Measurements from ENCODE around the gene RNF11.
"Not testable (repeated sequence)": the region's sequence is repeated elsewhere in the genome, so short reads cannot be mapped to it uniquely, and the experiment has no call there.

Gene RNF11

DNA sequence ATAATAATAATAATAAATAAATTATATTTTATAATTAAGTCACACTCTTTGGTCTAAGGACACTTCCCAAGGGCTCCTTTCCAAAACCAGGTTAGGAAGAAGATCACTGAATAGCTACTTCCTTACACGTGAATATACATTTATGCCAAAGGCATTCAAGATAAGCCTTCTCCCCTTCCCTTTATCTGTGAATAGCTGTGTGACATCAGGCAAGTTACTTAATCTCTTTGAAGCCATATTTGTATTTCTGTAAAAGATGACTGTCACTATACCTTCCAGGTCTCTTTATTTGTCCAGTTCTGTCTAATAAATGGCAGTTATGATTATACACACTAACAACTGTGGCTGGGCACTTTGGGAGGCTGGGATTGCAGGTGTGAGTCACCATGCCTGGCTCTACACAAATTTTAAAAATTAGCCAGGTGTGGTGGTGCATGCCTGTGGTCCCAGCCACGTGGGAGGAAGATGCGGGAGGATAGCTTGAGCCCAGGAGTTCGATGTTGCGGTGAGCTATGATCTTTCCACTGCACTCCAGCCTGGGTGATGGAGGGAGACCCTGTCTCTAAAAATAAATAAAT is 5.5 kb upstream of the RNF11 start:
- peak; percentile 49 for DNase-seq

DNA sequence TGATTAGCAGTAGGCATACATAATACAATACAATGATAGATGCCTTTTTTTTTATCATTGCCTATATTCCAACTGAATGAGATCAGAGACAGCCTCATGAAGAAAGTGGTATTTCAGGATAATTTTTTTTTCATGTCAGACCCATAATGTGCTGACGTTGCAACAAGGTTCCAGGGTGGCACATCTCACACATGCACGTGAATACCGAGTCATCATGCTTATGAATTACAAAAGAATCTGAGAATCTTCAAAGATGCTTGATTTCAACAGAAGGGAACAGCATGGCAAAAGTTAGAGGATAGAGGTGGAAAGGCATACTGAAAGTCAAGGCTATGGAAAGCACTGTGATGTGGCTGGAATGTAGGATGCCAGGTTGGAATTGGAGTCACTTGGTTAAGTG is 5.0 kb upstream of the RNF11 start:
- DNase-seq, result peak; percentile 66

DNA sequence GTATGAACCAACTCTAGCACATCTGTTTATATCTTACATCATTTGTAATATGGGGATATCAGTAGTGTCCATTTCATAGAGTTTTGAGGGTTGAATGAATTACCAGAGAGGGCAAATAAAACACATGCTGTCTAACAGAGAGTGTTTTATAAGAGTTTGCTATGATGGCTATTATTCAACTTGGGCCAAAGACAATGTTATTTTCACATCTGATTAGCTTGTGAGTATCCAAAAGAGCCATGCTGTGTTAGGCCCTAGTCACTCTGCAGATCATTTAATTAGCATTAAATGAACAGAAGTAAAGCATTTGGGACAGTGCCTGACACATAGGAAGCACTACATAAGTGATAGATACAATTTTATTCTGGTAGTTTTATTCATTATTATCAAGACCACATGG is 4.2 kb upstream of the RNF11 start:
- DNase-seq, result no peak

DNA sequence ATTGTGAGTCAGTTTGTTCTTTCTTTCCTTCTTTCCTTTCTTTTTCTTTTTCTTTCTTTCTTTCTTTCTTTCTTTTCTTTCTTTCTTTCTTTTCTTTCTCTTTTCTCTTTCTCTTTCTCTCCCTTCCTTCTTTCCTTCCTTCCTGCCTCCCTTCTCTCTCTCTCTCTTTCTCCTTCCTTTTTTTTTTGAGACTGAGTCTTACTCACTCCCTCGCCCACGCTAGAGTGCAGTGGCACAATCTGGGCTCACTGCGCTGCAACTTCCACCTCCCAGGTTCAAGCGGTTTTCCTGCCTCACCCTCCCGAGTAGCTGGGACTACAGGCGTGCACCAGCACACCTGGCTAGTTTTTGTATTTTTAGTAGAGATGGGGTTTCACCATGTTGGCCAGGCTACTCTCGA is 1.8 kb upstream of the RNF11 start:
- DNase-seq, result not testable (repeated sequence)

DNA sequence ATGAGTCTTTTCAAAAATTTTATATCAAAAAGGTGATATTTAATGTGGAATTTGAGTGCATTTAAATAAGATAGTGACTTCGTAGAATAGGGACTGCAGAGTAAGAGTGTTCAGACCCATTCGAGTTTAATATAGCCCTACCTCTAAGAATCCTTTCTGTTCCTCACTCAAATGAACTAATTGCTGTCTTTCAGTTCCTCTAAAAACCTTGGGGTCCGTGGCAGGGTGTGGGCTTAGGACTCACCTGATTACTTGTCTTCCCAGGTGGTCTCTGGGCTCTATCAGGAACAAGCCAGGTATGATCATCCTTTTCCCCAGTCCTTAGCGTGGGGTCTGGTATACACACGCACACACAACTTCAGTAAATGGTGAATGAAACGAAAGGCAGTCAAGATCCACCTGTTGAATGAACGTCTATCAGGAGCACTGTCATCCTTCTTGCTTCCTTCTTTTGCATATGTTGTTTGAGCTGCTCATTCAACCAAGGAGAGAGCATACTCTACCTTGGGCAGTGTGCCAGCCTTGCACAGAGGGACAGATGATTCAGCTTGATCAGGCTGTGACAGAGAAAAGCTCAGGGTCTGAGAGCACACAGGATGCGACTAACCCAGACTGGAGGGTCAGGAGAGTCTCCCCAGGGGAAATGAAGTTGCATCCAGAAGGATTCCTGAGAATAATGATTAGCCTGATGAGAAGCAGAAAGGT is 1.2 kb upstream of the RNF11 start:
- peak; percentile 42 for DNase-seq

DNA sequence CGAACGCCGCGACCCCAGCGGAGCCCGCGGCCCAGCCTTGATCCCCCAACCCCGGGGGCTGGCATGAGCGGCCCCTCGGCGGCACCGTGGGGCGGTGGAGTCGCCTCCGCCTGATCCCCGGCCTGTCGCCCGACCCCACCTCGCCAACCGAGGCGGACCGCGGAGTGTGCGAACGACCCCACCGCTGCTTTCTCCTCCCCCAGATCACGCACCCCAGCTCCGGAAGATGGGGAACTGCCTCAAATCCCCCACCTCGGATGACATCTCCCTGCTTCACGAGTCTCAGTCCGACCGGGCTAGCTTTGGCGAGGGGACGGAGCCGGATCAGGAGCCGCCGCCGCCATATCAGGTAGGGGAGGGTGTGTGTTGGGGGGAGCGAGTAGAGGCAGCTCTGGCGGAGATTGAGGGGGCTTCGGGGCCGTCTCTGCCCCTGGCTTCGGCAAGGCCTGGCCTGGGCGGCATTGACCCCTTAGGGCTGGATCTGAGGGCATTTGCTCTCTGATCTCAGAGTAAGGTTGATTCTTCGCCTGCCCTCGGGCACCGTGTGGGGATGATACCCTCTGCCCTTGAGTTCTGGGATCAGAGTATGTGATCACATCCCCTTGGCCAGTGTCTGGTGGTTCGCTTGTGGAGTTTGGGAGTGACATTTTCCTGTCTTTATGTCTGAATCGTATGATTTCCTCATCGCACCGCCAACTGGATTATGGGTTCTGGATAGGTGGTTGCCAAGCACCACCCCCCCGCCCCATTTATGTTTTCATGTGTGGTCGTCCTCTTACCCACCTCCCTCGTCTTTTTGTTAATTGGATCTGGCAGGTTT is 668 bp downstream of the RNF11 start:
- no peak for DNase-seq

DNA sequence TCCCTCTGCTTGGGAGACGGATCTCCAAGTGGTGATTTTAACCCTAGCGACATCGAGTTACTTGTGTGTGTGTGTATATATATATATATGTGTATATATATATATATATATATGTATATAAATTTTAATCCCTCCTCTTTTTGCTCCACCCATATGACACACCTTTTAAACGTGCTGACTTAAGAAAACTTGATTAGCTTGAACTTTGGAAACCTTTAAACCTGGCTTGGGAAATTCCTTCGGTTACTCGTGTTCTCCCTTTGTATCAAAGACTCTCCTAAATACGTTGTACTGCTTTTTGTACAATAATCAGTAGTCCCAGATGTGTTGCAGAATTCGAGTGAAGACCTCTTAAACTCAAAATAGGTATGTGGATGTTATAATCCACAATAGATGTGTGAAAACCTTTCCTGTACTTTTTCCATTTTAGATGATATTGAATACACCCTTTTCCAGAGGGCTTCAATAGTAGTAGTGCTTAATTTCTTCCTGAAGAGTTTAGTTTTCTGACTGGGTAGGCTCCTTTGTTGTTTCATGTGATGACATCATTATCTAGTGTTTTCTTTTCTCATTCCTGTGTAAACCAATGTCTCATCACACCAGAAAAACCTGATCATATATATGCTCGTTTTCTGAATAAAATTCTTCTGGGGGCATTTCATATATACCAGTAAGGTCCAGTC is 1.4 kb downstream of the RNF11 start:
- DNase-seq, result no peak

DNA sequence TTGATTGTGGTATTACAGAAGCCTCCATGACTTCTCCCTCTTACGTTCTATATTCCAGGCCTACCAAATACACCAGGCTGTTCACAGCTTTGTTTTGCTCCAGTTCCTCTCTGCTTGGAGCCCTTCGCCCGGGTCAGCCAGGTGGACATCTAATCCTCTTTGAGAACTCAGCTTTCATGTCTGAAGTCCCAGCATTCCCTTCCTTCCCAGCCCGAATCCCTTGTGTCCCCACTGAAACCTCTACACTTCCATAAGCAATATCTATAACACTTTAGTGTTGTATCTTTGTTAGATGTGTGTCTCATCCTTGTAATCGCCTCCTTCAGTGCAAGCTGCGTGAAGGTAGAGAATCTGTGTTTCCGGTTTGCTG is 1.9 kb downstream of the RNF11 start:
- no peak for DNase-seq

DNA sequence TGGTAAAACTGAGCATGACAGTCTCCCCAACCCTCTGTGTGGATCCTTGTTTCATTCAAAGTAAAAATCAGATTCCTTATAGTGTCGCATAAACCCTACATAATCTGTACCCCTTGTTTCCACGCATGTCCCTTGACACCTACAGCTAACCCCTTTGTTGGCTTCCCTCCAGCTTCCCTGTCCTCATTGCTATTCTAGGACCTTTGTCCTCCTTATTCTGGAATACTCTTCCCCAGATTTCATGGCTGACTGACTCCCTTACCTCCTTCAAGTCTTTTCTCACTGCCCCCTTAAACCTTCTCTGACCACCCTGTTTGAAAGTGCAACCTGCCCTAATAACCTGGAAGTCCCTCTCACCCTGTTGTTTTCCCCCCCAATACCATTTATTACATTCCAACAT is 4.0 kb downstream of the RNF11 start:
- no peak for DNase-seq

DNA sequence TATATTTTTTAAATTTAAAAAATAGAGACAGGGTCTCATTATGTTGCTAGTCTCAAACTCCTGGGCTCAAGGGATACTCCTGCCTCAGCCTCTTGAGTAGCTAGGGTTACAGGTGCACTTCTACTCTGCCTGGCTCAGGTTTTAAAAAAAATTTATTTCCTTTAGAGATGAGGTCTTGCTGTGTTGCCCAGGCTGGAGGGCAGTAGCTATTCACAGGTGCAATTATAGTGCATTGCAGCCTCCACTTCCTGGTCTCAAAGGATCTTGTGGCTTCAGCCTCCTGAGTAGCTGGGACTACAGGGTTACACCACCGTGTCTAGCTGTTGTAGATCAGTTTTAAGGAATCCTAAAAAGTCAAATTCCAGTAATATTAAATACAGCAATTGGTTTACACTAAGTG is 5.0 kb downstream of the RNF11 start:
- DNase-seq, result no peak

DNA sequence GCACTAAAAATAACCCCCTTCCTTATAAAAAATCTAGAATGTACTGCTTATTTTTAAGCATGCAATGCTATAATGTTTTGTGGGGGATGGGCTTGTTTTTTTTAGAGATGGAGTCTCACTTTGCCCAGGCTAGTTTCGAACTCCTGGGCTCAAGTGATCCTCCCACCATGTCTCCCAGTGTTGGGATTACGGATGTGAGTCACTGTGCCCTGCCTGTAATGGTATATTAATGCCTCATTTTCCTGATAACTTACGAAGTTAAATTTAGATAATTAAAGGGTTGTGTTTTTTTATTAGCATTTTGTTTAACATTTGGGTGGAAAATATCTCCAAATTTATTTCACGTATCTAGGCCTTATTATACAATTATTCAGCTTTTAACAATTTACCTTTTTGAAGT is 6.5 kb downstream of the RNF11 start:
- DNase-seq, result peak; percentile 50

DNA sequence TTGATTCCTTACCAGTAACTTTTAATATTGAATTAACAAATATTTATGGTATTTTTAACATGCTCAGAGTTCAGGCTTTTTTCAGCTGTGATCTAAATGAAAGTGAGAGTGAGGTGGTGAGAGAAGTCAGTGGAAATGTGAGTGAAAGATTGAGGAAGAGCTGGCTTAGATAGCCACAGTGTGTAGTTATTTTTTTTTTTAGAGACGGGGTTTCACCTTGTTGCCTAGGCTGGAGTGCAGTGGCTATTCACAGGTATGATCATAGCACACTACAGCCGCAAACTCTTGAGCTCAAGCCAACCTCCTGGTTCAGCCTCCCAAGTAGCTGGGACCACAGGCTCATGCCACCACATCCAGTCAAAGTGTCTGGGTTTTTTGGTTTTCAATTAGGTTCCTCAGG is 10.9 kb downstream of the RNF11 start:
- no peak for DNase-seq

DNA sequence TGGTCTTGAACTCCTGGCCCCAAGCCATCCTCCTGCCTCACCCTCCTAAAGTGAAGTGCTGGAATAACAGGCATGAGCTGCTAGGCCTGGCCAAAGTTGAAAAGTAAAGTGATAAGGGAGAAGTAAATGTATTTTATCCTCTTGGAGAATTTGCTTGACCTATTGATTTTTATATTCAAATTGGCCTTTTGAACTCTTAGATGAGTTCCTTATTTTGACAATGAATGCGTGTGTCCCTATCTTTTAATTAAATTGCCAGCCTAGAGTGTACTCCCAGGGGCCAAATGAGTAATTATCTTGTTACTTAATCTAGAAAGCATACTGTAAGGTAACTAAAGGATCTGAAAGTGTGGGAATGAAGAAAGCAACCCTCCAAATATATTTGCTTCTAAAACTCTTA is 11.4 kb downstream of the RNF11 start:
- no peak for DNase-seq

DNA sequence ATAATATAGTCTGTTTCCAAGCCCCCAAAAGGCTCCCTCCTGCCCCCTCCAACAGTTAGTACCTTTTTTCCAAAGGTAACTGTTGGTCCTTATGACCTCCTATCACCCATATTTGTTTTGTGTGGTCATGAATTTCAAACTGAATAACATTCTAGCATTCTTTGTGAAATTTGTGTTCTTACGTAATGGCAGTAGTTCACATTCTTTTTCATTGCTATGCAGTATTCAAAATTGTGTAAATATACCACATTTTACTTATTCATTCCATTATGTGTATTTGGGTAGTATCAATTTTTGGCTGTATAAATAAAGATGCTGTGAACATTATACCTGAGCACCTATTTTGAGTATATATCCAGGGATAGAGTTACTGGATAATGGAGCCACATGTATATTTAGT is 13.4 kb downstream of the RNF11 start:
- no peak for DNase-seq

DNA sequence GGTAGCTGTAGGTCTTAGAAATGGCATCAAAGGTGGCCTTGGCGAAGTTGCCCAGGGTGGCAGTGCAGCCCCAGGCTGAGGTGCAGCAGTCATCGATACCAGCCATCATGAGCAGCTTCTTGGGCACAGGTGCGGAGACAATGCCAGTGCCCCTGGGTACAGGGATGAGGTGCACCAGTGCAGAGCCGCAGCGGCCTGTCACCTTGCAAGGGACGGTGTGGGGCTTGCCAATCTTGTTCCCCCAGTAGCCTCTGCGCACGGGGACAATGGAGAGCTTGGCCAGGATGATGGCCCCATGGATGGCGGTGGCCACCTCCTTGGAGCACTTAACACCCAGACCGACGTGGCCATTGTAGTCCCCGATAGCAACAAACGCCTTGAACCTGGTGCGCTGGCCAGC is 14.7 kb downstream of the RNF11 start:
- not testable (repeated sequence) for DNase-seq

DNA sequence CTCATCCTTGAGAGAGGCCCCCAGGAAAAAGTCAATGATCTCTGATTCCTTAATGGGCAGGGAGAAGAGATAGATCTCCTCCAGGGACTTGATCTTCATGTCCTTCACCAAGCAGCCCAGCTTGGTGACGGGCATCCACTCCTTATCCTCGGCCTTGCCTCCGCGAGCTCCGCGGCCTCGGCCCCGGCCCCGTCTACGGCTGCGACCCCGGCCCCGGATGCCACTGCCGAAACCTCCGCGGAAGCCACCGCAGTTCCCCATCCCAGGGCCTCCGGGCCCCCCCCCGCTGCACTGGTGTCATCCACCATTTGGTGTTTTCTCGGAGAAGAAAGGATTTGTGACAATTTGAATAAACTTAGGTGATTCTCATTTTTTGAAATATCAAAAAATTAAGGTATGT is 15.1 kb downstream of the RNF11 start:
- not testable (repeated sequence) for DNase-seq

DNA sequence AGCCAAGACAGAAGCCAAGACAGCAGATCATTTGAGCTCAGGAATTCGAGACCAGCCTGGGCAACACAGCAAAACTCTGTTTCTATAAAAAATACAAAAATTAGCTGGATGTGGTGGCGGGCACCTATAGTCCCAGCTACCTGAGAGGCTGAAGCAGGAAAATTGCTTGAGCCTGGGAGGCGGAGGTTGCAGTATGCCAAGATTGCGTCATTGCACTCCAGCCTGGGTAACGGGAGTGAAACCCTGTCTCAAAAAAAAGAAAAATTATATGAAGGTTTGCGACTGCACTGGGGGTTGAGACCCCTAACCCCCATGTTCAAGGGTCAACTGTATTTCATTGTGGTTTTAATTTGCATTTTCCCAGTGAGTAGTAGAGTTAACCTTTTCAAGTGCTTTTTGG is 16.3 kb downstream of the RNF11 start:
- DNase-seq, result no peak

DNA sequence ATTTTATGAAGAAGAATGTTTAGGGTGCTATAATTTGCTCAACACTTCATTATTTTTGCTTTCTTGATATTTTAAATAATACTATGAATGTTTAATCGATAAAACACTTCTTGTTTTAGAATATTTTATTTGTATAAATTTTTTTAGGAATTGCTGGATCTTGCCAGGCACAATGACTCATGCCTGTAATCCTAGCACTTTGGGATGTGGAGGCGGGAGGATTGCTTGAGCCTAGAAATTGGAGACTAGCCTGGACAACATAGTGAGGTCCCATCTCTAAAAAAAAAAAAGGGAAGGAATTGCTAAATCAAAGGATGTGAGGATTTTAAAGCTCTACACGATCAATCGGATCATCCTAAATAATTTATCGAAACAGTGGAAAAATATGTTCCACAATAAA is 17.6 kb downstream of the RNF11 start:
- peak; percentile 9 for DNase-seq

DNA sequence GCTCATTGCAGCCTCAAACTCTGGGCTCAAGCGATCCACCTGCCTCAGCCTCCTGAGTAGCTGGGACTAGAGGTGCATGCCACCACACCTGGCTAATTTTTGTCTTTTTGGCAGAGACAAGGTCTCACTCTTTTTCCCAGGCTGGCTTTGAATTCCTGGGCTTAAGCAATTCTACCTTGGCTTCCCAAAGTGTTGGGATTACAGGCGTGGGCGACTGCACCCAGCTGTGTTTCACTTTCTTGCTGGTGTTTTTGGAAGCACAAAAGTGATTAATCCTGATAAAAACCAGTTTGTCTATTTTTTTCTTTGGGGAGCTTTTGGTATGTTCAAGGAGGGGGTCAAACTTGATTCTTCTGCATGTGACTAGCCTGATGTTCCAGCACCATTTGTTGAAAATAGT is 19.3 kb downstream of the RNF11 start:
- no peak for DNase-seq

DNA sequence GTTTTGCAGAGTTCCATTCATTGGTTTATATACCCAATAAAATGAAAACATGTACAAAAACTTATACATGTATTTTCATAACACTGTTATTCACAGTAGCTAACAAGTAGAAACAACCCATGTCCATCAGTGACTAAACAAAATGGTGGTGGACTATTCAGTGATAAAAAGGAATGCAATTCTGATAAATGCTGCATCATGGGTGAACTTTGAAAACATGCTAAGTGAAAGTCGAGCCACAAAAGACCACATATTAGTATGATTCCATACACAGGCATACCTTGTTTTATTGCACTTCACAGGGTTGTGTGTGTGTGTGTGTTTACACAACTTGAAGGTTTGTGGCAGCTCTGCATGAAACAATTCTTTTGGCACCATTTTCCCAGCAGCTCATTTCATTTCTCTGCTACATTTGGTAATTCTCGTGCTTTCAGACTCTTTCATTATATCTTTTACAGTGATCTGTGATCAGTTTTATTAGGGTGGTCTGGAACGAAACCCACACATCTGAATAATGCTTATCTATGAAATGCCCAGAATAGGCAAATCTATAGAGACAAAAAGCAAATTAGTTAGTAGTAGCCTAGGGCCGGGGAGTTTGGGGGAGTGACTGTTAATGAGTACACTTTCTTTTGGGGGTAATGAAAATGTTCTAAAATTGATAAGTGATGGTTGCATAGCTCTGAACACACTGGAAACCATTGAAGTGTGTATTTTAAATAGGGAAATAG is 27.2 kb downstream of the RNF11 start:
- DNase-seq, result no peak

DNA sequence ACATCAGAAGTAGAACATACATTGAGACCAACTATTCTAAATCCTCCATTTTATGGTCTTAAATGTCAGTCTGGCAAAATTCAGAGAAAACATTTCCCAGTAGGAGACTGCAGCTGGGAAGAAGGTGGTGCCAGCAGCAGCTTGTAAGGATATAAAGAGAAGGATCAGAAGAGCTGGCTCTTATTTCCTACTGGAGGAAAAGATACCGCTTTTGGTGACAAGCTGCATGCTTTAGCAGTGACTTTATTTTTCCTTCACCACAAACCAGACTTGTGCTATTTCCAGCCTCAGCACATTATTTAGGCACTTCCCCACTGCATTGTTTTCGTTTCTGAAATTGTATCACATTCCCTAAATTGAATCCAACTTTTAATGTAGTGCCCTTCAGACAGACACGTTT is 28.4 kb downstream of the RNF11 start:
- DNase-seq, result peak; percentile 62

DNA sequence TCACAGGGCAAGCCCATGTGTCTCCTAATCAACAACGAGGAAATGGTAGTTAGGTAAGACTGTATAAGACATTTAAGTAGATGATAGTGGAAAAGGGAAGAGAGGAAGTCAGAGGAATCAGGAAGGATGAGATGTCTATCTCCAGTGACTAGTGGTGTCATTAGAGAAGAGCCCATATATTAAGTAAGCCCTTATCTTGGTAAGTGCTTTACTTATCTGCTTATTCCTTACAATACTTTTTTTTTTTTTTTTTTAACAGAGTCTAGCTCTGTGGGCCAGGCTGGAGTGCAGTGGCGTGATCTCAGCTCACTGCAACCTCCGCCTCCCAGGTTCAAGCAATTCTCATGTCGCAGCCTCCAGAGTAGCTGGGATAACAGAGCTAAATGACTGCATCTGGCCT is 29.5 kb downstream of the RNF11 start:
- DNase-seq, result no peak

DNA sequence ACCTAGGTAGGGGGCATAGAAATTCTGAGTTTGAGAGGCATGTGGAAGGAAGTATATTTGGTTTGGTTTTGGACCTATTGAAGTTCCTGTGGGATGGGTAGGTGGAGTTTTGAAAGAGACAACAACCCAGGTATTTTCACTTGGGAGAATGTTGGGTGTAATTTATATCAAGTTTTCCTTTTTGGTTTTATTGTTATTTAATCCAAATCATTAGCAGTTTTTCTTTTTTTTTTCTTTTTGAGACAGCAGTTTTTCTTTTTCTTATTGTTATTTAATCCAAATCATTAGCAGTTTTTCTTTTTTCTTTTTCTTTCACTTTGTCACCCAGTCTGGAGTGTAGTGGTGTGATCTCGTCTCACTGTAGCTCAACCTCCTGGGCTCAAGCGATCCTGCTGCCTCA is 30.1 kb downstream of the RNF11 start:
- no peak for DNase-seq
